Measurements from ENCODE around the gene ATAD3B.
A peak's percentile ranks its signal among the peaks of the same experiment; 100 is the strongest.

The ATAD3B gene

DNA sequence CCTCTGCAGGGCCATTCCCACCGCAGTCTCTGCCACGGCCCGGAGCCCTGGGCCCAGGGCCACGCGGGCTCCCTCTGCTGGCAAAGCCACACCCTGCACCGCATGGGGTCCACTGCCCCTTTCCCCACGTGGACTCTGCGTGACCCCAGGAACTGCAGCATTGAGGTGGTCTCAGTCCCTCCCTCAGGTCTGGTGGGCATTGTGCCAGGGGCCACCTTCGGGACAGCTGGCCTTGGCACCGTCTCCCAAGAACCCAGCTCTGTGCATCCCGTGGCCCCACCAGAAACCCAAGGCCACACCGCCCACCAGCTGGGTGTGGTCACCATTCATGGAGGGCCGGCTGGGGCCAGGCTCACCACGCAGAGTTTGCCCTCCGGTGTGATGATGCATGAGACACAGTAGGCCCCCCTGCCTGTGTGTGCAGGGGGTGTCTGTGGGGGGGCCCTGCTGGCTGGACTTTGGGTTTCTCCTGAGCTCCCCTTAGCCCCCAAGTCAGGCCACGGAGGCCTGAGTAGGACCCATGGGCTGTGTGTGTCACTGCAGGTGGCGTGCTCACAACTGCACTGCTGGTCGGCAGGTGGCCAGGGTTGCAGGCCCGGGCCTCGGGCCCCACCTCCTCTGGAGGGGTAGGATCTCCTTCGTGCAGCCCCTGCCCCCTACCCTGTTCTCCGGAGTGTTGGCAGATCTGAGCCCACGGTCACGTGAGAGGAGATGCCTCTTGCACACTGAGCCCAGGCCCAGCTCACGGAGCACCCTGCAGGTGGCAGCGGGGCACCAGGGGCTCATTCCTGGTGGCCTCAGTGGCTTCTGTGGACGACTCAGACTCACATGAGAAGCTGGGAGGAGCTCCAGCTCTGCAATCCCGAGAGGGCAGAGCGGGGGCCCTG, 30.3 kb upstream of the ATAD3B start (continued):
- TF ChIP-seq ZNF843 (tag by site-specific recombination; IDR thresholded peaks at IDR 0.05) (peak; percentile 28; the same call in 1 of the 2 replicates), ZNF785 (tag by site-specific recombination; IDR thresholded peaks at IDR 0.05) (0 out of 2 replicates have a peak, but pooled peaks have one; percentile 17), ZNF366 (tag by site-specific recombination; conservative IDR thresholded peaks at IDR 0.05) (no peak), KLF16 (tag by site-specific recombination; IDR thresholded peaks at IDR 0.05) (0 out of 2 replicates have a peak, but pooled peaks have one; percentile 40), ZNF555 (tag by site-specific recombination; conservative IDR thresholded peaks at IDR 0.05) (no peak), ZNF132 (tag by site-specific recombination; IDR thresholded peaks at IDR 0.05; ENCODE audit: borderline replicate concordance) (no peak), SP2 (tag by site-specific recombination; IDR thresholded peaks at IDR 0.05) (no peak), REPIN1 (tag by site-specific recombination; IDR thresholded peaks at IDR 0.05; ENCODE audit: low read depth) (no peak), ZNF747 (tag by site-specific recombination; IDR thresholded peaks at IDR 0.05) (no peak), ZNF530 (tag by site-specific recombination; IDR thresholded peaks at IDR 0.05; ENCODE audit: low read depth) (no peak), GLIS1 (tag by site-specific recombination; IDR thresholded peaks at IDR 0.05) (peak; percentile 98), ZNF76 (tag by site-specific recombination; IDR thresholded peaks at IDR 0.05; ENCODE audit: borderline replicate concordance, low read depth) (no peak), ZNF423 (tag by site-specific recombination; IDR thresholded peaks at IDR 0.05) (no peak), BCL11B (tag by site-specific recombination; IDR thresholded peaks at IDR 0.05; ENCODE audit: low read depth) (no peak), ZNF155 (tag by site-specific recombination; IDR thresholded peaks at IDR 0.05) (no peak), SCRT2 (tag by site-specific recombination; IDR thresholded peaks at IDR 0.05) (no peak), WT1 (tag by site-specific recombination; IDR thresholded peaks at IDR 0.05) (no peak), ZBTB20 (tag by site-specific recombination; IDR thresholded peaks at IDR 0.05) (no peak), ZNF626 (tag by site-specific recombination; IDR thresholded peaks at IDR 0.05) (no peak)
- TF ChIP-seq, protein P1, sequence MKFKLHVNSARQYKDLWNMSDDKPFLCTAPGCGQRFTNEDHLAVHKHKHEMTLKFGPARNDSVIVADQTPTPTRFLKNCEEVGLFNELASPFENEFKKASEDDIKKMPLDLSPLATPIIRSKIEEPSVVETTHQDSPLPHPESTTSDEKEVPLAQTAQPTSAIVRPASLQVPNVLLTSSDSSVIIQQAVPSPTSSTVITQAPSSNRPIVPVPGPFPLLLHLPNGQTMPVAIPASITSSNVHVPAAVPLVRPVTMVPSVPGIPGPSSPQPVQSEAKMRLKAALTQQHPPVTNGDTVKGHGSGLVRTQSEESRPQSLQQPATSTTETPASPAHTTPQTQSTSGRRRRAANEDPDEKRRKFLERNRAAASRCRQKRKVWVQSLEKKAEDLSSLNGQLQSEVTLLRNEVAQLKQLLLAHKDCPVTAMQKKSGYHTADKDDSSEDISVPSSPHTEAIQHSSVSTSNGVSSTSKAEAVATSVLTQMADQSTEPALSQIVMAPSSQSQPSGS (tag by site-specific recombination; IDR thresholded peaks at IDR 0.05; ENCODE audit: low read depth), result no peak
- TF ChIP-seq, protein P2, sequence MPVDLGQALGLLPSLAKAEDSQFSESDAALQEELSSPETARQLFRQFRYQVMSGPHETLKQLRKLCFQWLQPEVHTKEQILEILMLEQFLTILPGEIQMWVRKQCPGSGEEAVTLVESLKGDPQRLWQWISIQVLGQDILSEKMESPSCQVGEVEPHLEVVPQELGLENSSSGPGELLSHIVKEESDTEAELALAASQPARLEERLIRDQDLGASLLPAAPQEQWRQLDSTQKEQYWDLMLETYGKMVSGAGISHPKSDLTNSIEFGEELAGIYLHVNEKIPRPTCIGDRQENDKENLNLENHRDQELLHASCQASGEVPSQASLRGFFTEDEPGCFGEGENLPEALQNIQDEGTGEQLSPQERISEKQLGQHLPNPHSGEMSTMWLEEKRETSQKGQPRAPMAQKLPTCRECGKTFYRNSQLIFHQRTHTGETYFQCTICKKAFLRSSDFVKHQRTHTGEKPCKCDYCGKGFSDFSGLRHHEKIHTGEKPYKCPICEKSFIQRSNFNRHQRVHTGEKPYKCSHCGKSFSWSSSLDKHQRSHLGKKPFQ (tag by site-specific recombination; IDR thresholded peaks at IDR 0.05), result no peak
- TF ChIP-seq, protein P3, sequence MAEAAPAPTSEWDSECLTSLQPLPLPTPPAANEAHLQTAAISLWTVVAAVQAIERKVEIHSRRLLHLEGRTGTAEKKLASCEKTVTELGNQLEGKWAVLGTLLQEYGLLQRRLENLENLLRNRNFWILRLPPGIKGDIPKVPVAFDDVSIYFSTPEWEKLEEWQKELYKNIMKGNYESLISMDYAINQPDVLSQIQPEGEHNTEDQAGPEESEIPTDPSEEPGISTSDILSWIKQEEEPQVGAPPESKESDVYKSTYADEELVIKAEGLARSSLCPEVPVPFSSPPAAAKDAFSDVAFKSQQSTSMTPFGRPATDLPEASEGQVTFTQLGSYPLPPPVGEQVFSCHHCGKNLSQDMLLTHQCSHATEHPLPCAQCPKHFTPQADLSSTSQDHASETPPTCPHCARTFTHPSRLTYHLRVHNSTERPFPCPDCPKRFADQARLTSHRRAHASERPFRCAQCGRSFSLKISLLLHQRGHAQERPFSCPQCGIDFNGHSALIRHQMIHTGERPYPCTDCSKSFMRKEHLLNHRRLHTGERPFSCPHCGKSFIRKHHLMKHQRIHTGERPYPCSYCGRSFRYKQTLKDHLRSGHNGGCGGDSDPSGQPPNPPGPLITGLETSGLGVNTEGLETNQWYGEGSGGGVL (tag by site-specific recombination; IDR thresholded peaks at IDR 0.05), result no peak
- TF ChIP-seq, protein P4, sequence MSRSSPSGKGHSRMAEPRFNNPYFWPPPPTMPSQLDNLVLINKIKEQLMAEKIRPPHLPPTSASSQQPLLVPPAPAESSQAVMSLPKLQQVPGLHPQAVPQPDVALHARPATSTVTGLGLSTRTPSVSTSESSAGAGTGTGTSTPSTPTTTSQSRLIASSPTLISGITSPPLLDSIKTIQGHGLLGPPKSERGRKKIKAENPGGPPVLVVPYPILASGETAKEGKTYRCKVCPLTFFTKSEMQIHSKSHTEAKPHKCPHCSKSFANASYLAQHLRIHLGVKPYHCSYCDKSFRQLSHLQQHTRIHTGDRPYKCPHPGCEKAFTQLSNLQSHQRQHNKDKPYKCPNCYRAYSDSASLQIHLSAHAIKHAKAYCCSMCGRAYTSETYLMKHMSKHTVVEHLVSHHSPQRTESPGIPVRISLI (tag by site-specific recombination; IDR thresholded peaks at IDR 0.05), result no peak
- TF ChIP-seq, protein P5, sequence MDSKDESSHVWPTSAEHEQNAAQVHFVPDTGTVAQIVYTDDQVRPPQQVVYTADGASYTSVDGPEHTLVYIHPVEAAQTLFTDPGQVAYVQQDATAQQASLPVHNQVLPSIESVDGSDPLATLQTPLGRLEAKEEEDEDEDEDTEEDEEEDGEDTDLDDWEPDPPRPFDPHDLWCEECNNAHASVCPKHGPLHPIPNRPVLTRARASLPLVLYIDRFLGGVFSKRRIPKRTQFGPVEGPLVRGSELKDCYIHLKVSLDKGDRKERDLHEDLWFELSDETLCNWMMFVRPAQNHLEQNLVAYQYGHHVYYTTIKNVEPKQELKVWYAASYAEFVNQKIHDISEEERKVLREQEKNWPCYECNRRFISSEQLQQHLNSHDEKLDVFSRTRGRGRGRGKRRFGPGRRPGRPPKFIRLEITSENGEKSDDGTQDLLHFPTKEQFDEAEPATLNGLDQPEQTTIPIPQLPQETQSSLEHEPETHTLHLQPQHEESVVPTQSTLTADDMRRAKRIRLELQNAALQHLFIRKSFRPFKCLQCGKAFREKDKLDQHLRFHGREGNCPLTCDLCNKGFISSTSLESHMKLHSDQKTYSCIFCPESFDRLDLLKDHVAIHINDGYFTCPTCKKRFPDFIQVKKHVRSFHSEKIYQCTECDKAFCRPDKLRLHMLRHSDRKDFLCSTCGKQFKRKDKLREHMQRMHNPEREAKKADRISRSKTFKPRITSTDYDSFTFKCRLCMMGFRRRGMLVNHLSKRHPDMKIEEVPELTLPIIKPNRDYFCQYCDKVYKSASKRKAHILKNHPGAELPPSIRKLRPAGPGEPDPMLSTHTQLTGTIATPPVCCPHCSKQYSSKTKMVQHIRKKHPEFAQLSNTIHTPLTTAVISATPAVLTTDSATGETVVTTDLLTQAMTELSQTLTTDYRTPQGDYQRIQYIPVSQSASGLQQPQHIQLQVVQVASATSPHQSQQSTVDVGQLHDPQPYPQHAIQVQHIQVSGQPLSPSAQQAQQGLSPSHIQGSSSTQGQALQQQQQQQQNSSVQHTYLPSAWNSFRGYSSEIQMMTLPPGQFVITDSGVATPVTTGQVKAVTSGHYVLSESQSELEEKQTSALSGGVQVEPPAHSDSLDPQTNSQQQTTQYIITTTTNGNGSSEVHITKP (tag by site-specific recombination; IDR thresholded peaks at IDR 0.05), result no peak
- TF ChIP-seq, protein P6, sequence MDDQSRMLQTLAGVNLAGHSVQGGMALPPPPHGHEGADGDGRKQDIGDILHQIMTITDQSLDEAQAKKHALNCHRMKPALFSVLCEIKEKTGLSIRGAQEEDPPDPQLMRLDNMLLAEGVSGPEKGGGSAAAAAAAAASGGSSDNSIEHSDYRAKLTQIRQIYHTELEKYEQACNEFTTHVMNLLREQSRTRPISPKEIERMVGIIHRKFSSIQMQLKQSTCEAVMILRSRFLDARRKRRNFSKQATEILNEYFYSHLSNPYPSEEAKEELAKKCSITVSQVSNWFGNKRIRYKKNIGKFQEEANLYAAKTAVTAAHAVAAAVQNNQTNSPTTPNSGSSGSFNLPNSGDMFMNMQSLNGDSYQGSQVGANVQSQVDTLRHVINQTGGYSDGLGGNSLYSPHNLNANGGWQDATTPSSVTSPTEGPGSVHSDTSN (CRISPR knock-in tag; IDR thresholded peaks at IDR 0.05), result no peak
- TF ChIP-seq, protein P7, sequence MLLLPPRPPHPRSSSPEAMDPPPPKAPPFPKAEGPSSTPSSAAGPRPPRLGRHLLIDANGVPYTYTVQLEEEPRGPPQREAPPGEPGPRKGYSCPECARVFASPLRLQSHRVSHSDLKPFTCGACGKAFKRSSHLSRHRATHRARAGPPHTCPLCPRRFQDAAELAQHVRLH (tag by site-specific recombination; IDR thresholded peaks at IDR 0.05), result no peak
- TF ChIP-seq, protein P8, sequence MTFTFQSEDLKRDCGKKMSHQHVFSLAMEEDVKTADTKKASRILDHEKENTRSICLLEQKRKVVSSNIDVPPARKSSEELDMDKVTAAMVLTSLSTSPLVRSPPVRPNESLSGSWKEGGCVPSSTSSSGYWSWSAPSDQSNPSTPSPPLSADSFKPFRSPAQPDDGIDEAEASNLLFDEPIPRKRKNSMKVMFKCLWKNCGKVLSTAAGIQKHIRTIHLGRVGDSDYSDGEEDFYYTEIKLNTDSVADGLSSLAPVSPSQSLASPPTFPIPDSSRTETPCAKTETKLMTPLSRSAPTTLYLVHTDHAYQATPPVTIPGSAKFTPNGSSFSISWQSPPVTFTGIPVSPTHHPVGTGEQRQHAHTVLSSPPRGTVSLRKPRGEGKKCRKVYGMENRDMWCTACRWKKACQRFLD (tag by site-specific recombination; IDR thresholded peaks at IDR 0.05), result no peak

Measured in HEK293 (cell line).